ENCODE results near the gene EML5. TPM values are rescaled to one million over a fixed set of nuclear protein-coding genes. Genes with fewer than 3 reads are reported as not detected.

The EML5 gene
- total and polyA plus RNA-seq, 2 donors (not counting 3 experiments of a cell fraction or from before 2014, with no cell fraction given) = not detected

GRCh38 chr14:88786715-88787114, 6.0 kb downstream of the EML5 start:
- Histone ChIP-seq H3K9me3 (replicated peaks; ENCODE audit: control insufficient read depth, insufficient read depth, low read length) (no peaks in the 10 kb centered on the region), H3K27ac (ENCODE audit: insufficient read depth, low read depth, low read length) (no peak overlapping the region), H4K20me1 (replicated peaks; ENCODE audit: control insufficient read depth, extremely low read depth, insufficient read depth, low read length) (no peaks in the 10 kb centered on the region), H3K79me2 (ENCODE audit: control insufficient read depth, insufficient read depth, low read length) (no peaks in the 10 kb centered on the region), H3K9ac (replicated peaks; ENCODE audit: extremely low read depth, insufficient read depth, low read length) (no peak overlapping the region), H3K9me1 (replicated peaks; ENCODE audit: control insufficient read depth, extremely low read depth, insufficient read depth, low read length) (no peaks in the 10 kb centered on the region), H3K4me2 (ENCODE audit: insufficient read depth, low read length) (no peak overlapping the region), H2AFZ (ENCODE audit: low read depth, low read length) (no peak overlapping the region), H3K4me1 (ENCODE audit: control insufficient read depth, extremely low read depth, insufficient read depth, low read length) (no peaks in the 10 kb centered on the region), H3K36me3 (ENCODE audit: control insufficient read depth in 2 of 2, extremely low read depth in 1 of 2, insufficient read depth in 2 of 2, low read length in 2 of 2) (no peaks in the 10 kb centered on the region), H3K27me3 (ENCODE audit: control insufficient read depth in 2 of 2, insufficient read depth in 2 of 2, low read length in 2 of 2) (peaks cover 18 to 30% of the 10 kb centered on the region in 2 experiments), H3K4me3 (replicated peaks in 1 of 3; ENCODE audit: insufficient read depth in 1 of 3, low read depth in 1 of 3, low read length in 3 of 3) (no peak overlapping the region)
- FAIRE-seq (no peak), DNase-seq (ENCODE audit: low read depth, low spot score) (no peak)
- POLR2A ChIA-PET = no interaction called here
- no peak for TF ChIP-seq POLR2A (IDR thresholded peaks at IDR 0.05; ENCODE audit: low read depth, low read length)
- TF ChIP-seq POLR2AphosphoS5 (IDR thresholded peaks at IDR 0.05; ENCODE audit: insufficient read depth, low read depth, low read length) = no peak
- TF ChIP-seq, protein P1, sequence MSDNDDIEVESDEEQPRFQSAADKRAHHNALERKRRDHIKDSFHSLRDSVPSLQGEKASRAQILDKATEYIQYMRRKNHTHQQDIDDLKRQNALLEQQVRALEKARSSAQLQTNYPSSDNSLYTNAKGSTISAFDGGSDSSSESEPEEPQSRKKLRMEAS (IDR thresholded peaks at IDR 0.05; ENCODE audit: insufficient read depth, insufficient read length) = no peak
- TF ChIP-seq EZH2 (IDR thresholded peaks at IDR 0.05; ENCODE audit: borderline replicate concordance, low read depth, low read length, severe bottlenecking) = no peak
- TF ChIP-seq JUN (IDR thresholded peaks at IDR 0.05; ENCODE audit: borderline replicate concordance, insufficient read depth, insufficient read length, low read depth) = no peak
- no peak for TF ChIP-seq MYC (IDR thresholded peaks at IDR 0.05; ENCODE audit: low read depth, low read length)
- TF ChIP-seq, protein P2, sequence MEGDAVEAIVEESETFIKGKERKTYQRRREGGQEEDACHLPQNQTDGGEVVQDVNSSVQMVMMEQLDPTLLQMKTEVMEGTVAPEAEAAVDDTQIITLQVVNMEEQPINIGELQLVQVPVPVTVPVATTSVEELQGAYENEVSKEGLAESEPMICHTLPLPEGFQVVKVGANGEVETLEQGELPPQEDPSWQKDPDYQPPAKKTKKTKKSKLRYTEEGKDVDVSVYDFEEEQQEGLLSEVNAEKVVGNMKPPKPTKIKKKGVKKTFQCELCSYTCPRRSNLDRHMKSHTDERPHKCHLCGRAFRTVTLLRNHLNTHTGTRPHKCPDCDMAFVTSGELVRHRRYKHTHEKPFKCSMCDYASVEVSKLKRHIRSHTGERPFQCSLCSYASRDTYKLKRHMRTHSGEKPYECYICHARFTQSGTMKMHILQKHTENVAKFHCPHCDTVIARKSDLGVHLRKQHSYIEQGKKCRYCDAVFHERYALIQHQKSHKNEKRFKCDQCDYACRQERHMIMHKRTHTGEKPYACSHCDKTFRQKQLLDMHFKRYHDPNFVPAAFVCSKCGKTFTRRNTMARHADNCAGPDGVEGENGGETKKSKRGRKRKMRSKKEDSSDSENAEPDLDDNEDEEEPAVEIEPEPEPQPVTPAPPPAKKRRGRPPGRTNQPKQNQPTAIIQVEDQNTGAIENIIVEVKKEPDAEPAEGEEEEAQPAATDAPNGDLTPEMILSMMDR (IDR thresholded peaks at IDR 0.05; ENCODE audit: extremely low read depth in 1 of 2, insufficient read depth in 1 of 2, low read depth in 1 of 2, low read length in 2 of 2) = no peak
- TF ChIP-seq FOS (IDR thresholded peaks at IDR 0.05; ENCODE audit: borderline replicate concordance, insufficient read depth, low read length) = no peak
- TF ChIP-seq GATA2 (IDR thresholded peaks at IDR 0.05; ENCODE audit: insufficient read depth, insufficient read length, low read depth, low read length) = no peak
- intact Hi-C loops (cut with micrococcal nuclease) (no loop called here), dilution Hi-C loops (cut with MboI; ENCODE audit: extremely low pct_ligation_motif_present, low sequenced_read_pairs) (no loop called here)
- no TSS peak for BruUV-seq (replicated peaks)
- CTCF ChIA-PET = no interaction called here

All from endothelial cell of umbilical vein (primary cell).